ENCODE measurements around the gene SYVN1.
"Not testable (repeated sequence)": the region's sequence is repeated elsewhere in the genome, so short reads cannot be mapped to it uniquely, and the experiment has no call there.

The SYVN1 gene

GRCh38 chr11:65152122-65152521 is 17.8 kb upstream of the SYVN1 start:
- DNase-seq (ENCODE audit: insufficient read length, low spot score), result no peak
- FAIRE-seq, result no peak

GRCh38 chr11:65151331-65151899 is 17.1 kb upstream of the SYVN1 start:
- FAIRE-seq (no peak), DNase-seq (ENCODE audit: insufficient read length, low spot score) (no peak)

- FAIRE-seq (no peak), DNase-seq (ENCODE audit: insufficient read length, low spot score) (peak; percentile 77)
These were observed 16.4 kb upstream of the SYVN1 start for GRCh38 chr11:65150509-65151299.

- not testable (repeated sequence) for DNase-seq (ENCODE audit: insufficient read length, low spot score); FAIRE-seq
These were observed 15.8 kb upstream of the SYVN1 start for GRCh38 chr11:65150131-65150508.

- FAIRE-seq (no peak), DNase-seq (ENCODE audit: insufficient read length, low spot score) (no peak)
These were observed 14.3 kb upstream of the SYVN1 start for GRCh38 chr11:65148657-65149056.

GRCh38 chr11:65147352-65148075 is 13.2 kb upstream of the SYVN1 start:
- no peak for FAIRE-seq

GRCh38 chr11:65141896-65142494 is 7.7 kb upstream of the SYVN1 start:
- FAIRE-seq, result no peak
- DNase-seq (ENCODE audit: insufficient read length, low spot score), result no peak

More at GRCh38 chr11:65147352-65148075, 13.2 kb upstream of the SYVN1 start:
- DNase-seq (ENCODE audit: insufficient read length, low spot score), result no peak

- FAIRE-seq, result no peak
- no peak for DNase-seq (ENCODE audit: insufficient read length, low spot score)
These were observed 2.3 kb upstream of the SYVN1 start for GRCh38 chr11:65136515-65137096.

GRCh38 chr11:65135633-65136145 is 1.4 kb upstream of the SYVN1 start:
- FAIRE-seq, result no peak
- no peak for DNase-seq (ENCODE audit: insufficient read length, low spot score)

- peak; percentile 83 for FAIRE-seq
These were observed 773 bp upstream of the SYVN1 start for GRCh38 chr11:65134952-65135632.

GRCh38 chr11:65133724-65134123 is 595 bp downstream of the SYVN1 start:
- no peak for DNase-seq (ENCODE audit: insufficient read length, low spot score)
- FAIRE-seq, result no peak

More at GRCh38 chr11:65134952-65135632, 773 bp upstream of the SYVN1 start:
- DNase-seq (ENCODE audit: insufficient read length, low spot score), result peak; percentile 97

GRCh38 chr11:65132988-65133700 is 1.2 kb downstream of the SYVN1 start:
- no peak for FAIRE-seq
- DNase-seq (ENCODE audit: insufficient read length, low spot score), result no peak

GRCh38 chr11:65132238-65132987 is 1.9 kb downstream of the SYVN1 start:
- FAIRE-seq (no peak), DNase-seq (ENCODE audit: insufficient read length, low spot score) (no peak)

GRCh38 chr11:65131895-65132237 is 2.5 kb downstream of the SYVN1 start:
- FAIRE-seq, result no peak
- no peak for DNase-seq (ENCODE audit: insufficient read length, low spot score)

- DNase-seq (ENCODE audit: insufficient read length, low spot score) (no peak), FAIRE-seq (no peak)
These were observed 2.9 kb downstream of the SYVN1 start for GRCh38 chr11:65131417-65131776.

GRCh38 chr11:65130631-65131416 is 3.5 kb downstream of the SYVN1 start:
- FAIRE-seq, result no peak
- DNase-seq (ENCODE audit: insufficient read length, low spot score), result no peak

GRCh38 chr11:65129649-65130441 is 4.5 kb downstream of the SYVN1 start:
- FAIRE-seq (no peak), DNase-seq (ENCODE audit: insufficient read length, low spot score) (no peak)

Data from HTR-8/SVneo (cell line).